ENCODE results near the gene SIT1. TPM values are rescaled to one million over a fixed set of nuclear protein-coding genes. Genes with fewer than 3 reads are reported as not detected.

Gene SIT1
- total and polyA plus RNA-seq, 2 experiments from 2014 or later = 13.2 to 14.7 TPM

GRCh38 chr9:35618854-35619799, 31.6 kb downstream of the SIT1 start:
- DNase-seq (ENCODE audit: low spot score) = no peak
- TF ChIP-seq POLR2AphosphoS5 (IDR thresholded peaks at IDR 0.05; ENCODE audit: low read depth) = no peak
- no peak for TF ChIP-seq EZH2phosphoT487 (IDR thresholded peaks at IDR 0.05; ENCODE audit: unreplicated experiment)
- TF ChIP-seq REST (IDR thresholded peaks at IDR 0.05; ENCODE audit: unreplicated experiment) = no peak
- no peak for TF ChIP-seq EZH2 (IDR thresholded peaks at IDR 0.05; ENCODE audit: low read depth, unreplicated experiment)
- TF ChIP-seq CREB1 (CRISPR knock-in tag; IDR thresholded peaks at IDR 0.05; ENCODE audit: low read depth) = no peak
- no peak for TF ChIP-seq CTCF (conservative IDR thresholded peaks at IDR 0.05; ENCODE audit: low read depth in 2 of 2)
- TF ChIP-seq ETS1 (IDR thresholded peaks at IDR 0.05) = no peak
- TF ChIP-seq ZNF114 (CRISPR knock-in tag; IDR thresholded peaks at IDR 0.05) = no peak
- no peak for TF ChIP-seq ZNF331 (CRISPR knock-in tag; IDR thresholded peaks at IDR 0.05; ENCODE audit: low read depth)
- TF ChIP-seq JUNB (IDR thresholded peaks at IDR 0.05; ENCODE audit: unreplicated experiment) = no peak
- TF ChIP-seq NANOG (IDR thresholded peaks at IDR 0.05; ENCODE audit: borderline replicate concordance) = no peak
- no peak for TF ChIP-seq ZNF462 (CRISPR knock-in tag; IDR thresholded peaks at IDR 0.05)
- no peak for TF ChIP-seq STAT1 (IDR thresholded peaks at IDR 0.05; ENCODE audit: unreplicated experiment)
- H4K20me1 ChIP-seq (replicated peaks; ENCODE audit: insufficient read depth) = no peaks in the 10 kb centered on the region
- H3F3A ChIP-seq (replicated peaks; ENCODE audit: low read depth) = peaks cover 17% of the 10 kb centered on the region
- no peak overlapping the region for H3K27ac ChIP-seq (ENCODE audit: low read depth)
- Mint-ChIP-seq H3K4me3 (no peak overlapping the region), H3K27ac (no peak overlapping the region), H3K4me1 (peaks cover 14% of the 10 kb centered on the region), H3K27me3 (ENCODE audit: insufficient read depth, low read depth, poor library complexity) (peaks cover 37% of the 10 kb centered on the region), H3K36me3 (ENCODE audit: low read depth) (no peaks in the 10 kb centered on the region), H3K9me3 (no peaks in the 10 kb centered on the region)
- H3K9me2 ChIP-seq (ENCODE audit: insufficient read depth) = no peaks in the 10 kb centered on the region
- no peak overlapping the region for H3K4me3 ChIP-seq
- H3K27me3 ChIP-seq (ENCODE audit: insufficient read depth) = peaks cover 33% of the 10 kb centered on the region
- no peak overlapping the region for H3K4me2 ChIP-seq
- H2AFZ ChIP-seq = no peak overlapping the region
- H3K79me2 ChIP-seq (replicated peaks; ENCODE audit: insufficient read depth) = no peaks in the 10 kb centered on the region
- H3K4me1 ChIP-seq (ENCODE audit: insufficient read depth) = peaks cover 14% of the 10 kb centered on the region
- no peaks in the 10 kb centered on the region for H3K36me3 ChIP-seq (ENCODE audit: insufficient read depth)
- ATAC-seq = no peak

All from GM23338 (cell line).